HG02852 (cell line): ENCODE results near the gene HSPA4.
A peak's percentile ranks its signal among the peaks of the same experiment; 100 is the strongest.
"Not testable (repeated sequence)": the region's sequence is repeated elsewhere in the genome, so short reads cannot be mapped to it uniquely, and the experiment has no call there.

Experiments
- ATAC-seq: cut with Tn5 transposase; IDR thresholded peaks from one replicate; pipeline ENCODE4 v1.9.1; 2021; ENCODE audit warnings: mild to moderate bottlenecking, moderate library complexity; ENCODE audit not compliant: unreplicated experiment

Gene HSPA4

DNA sequence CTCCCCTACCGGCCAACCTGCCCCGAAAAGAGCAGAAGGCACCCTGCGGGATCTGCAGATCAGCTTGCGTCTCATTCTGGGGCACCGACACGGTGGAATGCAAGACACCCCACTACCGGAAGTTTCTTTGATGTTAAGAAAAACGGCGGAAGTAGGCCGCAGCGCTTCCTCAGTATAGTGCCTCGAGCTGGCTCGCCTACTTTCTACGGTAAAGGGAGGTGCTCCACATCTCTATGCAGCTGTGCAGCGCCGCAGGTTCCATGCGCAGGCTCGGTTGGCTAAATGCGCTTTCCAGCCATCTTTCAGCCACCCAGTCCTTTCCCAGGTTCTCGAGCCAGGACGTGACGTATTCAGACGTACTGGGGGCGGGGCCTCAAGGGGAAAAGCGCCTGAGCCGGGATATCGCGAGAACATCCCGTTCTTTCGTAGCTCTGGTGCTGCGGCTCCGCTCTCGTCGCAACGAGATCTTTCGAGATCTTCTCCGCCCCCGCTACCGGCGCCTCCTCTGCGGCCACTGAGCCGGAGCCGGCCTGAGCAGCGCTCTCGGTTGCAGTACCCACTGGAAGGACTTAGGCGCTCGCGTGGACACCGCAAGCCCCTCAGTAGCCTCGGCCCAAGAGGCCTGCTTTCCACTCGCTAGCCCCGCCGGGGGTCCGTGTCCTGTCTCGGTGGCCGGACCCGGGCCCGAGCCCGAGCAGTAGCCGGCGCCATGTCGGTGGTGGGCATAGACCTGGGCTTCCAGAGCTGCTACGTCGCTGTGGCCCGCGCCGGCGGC lies at the start of gene HSPA4:
Gene HSPA4 (plus strand): TSS at position 472 of the 775 bp plus-strand sequence. CDS start 238 bp downstream, at position 710.
- ATAC-seq, result peak; percentile 76

DNA sequence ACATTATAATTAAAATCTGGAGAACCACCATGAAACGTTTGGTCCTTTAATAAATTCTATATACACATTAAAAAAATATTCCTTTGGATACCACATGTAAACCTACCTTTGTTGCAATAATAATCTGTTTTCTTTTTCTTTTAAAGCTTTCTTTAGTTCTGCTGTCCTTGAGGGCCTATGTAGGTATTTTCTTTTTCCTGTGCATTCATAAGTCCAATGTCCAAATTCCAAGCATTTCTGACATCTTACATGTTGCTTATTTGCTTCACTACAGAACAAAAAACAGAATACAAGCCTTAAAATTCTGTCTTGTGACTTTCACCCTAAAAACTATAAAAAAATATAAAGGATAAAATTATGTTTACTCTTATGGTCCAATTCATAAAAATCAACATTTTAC lies 45.2 kb upstream of the HSPA4 start:
- no peak for ATAC-seq

DNA sequence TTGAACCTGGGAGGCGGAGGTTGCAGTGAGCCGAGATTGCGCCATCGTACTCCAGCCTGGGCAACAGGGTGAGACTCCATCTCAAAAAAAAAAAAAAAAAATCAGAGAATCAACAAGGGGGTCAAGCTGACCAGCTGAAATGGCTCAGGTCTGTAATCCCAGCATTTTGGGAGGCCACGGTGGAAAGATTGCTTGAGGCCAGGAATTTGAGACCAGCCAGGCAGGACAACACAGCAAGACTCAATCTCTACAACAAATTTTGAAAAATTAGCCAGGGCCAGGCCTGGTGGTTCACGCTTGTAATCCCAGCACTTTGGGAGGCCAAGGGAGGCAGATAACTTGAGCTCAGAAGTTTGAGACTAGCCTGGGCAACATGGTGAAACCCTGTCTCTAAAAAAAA lies 43.4 kb upstream of the HSPA4 start:
- ATAC-seq, result not testable (repeated sequence)

DNA sequence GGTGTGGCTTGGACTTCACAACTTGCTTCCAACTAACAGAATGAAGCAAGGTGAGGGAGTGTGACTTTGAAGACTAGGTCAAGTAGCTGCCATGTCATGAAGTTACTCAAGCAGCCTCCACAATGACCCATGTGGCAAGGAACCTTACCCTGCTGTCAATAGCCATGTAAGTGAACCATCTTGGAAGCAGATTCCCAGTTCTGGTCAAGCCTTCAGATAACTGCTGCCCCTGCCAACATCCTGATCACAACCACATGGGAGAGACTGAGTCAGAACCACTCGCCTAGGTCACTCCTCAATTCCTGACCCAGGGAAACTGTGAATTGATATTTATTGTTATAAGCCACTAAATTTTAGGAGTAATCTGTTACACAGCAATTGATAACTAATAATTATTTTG lies 36.3 kb upstream of the HSPA4 start:
- no peak for ATAC-seq

DNA sequence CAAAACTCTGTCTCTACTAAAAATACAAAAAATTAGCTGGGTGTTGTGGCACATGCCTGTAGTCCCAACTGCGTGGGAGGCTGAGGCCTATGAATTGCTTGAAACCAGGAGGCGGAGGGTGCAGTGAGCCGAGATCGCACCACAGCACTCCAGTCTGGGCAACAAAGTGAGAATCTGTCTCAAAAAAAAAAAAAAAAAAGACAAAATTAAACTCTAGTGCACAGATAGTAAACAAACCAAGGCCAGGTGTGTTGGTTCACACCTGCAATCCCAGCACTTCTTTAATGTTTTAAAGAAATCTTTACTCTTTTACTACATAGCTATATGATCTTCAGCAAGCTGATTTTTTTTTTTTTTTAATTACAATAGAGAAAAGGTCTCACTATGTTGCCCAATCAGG lies 33.8 kb upstream of the HSPA4 start:
- ATAC-seq, result no peak

DNA sequence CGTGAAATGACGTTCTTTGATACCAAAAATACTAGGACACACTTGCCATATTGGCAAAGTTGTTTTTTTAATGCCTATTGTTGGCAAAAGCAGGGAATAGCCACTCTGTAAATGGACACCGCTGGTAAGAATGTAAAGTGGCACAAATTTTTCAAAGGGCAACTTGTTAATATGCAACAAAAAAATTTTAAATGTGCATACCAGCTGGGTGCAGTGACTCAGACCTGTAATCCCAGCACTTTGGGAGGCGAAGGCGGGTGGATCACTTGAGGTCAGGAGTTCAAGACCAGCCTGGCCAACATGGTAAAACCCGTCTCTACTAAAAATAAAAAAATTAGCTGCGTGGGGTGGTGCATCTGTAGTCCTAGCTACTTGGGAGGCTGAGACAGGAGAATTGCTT lies 32.3 kb upstream of the HSPA4 start:
- not testable (repeated sequence) for ATAC-seq

DNA sequence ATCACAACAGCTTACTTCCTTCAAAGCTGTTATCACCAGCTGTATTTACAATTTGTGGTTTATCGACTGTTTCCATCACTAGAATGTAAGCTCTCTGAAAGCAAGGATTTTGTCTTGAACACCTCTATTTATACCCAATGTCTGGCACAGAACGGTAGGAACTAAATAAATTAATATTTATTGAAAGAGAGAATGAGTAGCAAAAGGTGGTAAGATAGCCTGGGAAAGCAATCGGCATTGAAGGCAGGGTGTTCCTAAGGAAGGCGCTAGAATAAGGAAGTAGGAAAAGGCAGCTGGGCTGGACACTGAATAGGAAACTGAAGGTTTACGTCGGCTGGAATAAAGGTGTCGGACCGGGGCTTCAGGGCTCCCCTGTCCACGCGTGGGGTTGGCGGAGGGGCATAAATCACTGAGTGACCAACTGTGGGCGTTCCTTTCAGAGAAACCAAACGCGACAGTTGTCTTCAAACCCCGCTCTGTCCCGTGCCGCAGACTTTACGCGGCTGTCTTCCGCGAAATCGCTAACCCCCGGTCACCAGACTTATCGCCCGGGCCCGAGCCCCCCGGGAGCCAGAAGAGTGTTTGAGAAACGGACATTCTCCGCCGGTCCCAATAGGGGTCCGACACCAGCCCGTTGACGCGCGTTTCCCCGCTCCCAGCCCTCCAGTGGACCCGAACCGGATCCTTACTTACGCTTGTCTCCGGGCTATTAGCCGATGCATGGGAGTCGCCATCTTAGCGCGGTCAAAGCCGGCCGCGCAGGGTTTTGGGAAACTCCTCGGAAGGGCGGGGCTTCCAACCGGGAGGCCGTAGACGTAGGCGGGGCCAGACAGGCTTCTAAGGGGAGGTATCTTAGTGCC lies 25.8 kb upstream of the HSPA4 start, which contains the start of gene ZCCHC10:
Gene ZCCHC10 (minus strand): TSS at position 746 of the 860 bp plus-strand sequence. CDS start 12 bp downstream, at position 734.
- peak; percentile 98 for ATAC-seq

DNA sequence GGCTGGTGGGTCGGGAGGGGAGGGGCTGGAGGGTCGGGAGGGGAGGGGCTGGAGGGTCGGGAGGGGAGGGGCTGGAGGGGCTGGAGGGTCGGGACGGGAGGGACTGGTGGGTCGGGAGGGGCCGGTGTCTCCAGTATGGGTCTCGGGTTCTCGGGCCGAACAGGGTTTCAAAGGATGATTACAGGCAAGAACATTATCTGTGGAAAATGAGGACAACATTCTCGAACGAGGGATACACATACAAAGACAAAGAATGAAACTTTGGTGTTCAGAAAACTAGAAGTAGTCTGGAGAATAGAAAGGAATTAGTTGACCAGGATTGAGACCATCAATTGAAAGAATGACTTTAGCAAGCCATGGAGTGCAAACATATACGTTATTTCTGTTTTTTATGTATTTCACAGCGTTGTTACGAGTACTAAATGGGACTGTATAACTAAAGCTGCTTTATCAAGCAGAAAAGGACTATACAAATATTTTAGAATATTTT lies 25.1 kb upstream of the HSPA4 start:
- ATAC-seq, result no peak

DNA sequence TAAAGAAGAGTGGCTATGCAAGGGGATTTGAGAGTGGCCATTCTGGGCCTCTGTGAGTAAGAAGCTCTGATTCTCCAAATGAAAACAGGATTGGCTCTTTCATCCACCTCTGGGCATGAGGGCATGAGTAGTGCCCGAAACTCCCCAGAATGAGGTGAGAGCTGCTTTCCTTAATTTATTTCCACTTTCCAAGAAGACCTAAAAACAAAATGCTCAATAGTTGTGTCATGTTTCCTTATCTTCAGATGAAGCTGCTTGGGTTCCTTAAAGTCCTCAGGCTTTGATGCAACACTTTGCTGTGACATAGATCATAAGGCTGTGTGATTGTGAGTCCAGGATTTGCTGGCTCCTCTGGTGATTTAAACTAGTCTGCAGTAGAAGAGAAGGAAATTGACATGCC lies 22.4 kb upstream of the HSPA4 start:
- ATAC-seq, result no peak

DNA sequence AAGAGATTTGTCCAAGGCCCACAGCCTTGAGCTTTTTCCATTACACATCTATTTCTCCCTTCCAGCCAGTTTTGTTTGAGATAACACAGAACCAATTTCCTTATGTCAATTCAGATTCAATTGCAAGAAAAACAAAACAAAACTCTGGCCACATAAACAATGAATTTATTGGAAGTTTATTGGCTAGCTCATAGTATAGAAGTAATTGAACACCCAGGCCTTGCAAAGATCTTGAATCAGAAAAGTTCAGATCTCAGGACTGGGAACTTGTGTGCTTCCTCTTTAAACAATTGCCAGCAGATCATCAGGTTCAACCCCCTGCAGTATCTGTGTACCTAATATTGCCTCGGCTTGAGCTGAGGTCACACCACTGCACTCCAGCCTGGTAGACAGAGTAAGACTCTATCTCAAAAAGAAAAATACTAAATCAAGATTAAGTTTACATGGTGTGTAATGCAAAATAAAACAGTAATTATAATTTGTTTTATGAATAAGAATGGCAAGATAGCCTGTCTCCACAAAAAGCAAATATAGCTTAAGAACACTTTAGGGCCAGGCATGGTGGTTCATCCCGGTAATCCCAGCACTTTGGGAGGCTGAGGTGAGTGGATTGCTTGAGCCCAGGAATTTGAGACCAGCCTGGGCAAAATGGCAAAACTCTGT lies 21.3 kb upstream of the HSPA4 start:
- no peak for ATAC-seq

DNA sequence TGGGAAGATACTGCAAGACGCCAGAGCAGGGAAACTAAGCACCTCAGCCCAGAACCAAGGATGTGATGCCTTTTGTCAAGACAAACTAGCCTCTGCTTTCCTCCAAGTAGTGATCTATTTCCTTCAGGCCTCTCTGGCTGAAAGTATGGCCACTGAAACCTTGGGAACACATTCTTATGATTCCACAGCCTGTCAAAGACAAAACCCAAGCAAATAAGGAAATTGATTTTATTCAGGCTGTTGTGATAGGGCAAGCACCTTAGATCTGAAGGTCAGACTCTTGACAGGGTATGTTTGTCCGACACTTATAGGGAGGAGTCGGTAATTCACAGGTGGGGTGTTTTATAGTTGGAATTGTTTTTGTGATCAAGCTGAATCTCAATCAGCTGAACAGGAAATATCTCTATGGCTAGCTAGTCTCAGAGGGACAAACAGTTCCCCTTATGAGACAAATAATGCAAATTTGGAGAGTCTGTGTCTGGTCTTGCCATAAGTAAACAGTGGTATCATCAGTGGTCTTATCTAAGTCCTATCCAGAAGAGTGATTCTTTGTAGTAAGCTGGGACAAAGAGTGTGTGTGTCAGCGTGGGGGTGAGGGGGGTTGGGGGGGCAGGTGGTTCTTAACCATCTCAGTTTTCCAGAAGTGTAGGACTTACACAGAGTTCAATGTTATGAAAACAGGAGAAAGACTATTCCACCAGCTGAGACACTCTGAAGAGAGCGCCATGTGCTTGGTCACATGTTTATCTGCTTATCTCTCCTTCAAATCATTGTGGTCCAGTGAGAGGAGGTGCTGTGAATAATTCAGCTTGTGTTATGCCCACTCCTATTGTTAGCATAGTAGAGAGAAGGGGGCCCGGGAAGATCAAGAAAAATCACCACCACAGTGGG lies 18.7 kb upstream of the HSPA4 start:
- ATAC-seq, result peak; percentile 69

DNA sequence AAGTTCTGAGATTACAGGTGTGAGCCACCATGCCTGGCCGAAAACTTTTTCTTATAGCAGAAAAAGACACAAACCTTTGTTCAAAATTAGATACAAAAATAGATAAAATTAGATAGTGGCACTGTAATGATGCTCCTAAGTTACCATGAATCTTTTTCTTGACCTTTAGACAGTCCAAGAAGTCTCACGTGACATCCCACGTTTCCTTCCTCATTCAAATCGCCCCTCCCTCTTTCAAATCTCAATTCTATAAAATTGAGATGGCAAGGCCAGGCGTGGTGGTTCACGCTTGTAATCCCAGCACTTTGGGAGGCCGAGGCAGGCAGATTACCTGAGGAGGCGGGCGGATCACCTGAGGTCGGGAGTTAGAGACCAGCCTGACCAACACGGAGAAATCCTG lies 17.7 kb upstream of the HSPA4 start:
- ATAC-seq, result no peak

DNA sequence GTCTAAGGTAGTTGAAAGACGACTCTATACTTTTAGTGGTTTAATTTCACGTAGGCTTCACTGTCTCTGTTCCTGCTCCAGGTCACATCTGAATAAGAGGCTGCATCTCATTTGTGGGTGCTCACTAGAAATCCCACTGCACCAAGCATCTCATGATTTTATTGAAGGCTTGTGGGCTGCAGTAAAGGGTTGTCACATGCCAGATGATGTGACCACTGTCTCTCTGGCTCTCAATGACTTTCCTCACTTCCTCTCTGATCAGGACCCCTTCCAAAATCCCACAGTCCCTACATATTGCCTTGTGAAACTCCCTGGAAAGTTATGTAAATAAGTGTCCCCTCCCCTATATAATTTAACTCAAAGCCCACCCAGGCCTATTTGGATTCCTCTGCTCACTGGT lies 16.6 kb upstream of the HSPA4 start:
- no peak for ATAC-seq

DNA sequence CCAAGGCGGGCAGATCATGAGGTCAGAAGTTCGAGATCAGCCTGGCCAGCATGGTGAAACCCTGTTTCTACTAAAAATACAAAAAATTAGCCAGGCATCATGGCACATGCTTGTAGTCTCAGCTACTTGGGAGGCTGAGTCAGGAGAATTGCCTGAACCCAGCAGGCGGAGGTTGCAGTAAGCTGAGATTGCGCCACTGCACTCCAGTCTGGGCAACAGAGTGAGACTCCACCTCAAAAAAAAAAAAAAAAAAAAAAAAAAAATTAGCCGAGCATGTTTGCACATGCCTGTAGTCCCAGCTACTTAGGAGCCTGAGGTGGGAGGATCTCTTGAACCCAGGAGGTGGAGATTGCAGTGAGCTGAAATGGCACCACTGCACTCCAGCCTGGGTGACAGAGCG lies 15.1 kb upstream of the HSPA4 start:
- not testable (repeated sequence) for ATAC-seq

DNA sequence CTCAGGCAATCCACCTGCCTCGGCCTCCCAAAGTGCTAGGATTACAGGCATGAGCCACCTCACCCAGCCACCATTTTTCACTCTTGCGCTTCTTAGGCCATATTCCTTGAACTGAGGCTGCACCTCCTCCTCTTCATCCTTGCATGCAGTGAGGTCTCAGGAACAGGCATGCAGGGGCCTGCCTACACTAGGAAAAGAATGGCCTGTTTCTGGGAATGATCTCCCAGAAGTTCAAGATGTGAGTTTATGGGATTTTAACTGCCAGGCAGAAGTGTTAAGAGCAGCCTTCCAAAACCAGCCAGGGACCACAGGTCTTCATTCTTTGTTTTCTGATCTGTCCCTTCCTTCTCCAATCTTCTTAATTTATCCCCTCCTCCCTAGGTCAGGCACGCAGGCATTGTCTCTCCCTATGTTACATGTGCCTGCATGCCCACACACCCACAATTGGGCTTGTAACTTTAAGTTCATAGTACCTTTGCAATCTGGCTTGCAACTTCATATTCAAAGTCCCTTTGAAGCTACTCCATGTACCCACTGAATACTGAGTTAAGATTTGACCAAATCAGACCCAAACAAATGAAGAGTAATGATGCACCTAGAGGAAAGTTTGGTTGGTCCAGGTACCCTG lies 10.5 kb upstream of the HSPA4 start:
- ATAC-seq, result no peak

DNA sequence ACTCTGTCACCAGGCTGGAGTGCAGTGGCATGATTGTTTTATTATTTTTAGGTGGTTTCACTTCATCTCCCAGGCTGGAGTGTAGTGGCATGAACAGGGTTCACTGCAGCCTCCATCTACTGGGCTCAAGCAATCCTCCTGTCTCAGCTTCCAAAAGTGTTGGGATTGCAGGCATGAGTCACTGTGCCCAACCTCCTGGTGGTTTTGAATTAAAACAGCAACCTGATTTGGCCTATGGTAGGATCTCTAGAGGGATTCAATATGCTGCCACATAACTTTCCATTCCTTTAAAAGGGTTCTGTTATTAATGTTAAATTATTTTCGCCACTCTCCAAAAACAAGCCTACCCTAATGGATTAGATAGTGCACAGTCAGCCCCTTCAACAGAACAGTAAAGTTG lies 9.9 kb upstream of the HSPA4 start:
- no peak for ATAC-seq

DNA sequence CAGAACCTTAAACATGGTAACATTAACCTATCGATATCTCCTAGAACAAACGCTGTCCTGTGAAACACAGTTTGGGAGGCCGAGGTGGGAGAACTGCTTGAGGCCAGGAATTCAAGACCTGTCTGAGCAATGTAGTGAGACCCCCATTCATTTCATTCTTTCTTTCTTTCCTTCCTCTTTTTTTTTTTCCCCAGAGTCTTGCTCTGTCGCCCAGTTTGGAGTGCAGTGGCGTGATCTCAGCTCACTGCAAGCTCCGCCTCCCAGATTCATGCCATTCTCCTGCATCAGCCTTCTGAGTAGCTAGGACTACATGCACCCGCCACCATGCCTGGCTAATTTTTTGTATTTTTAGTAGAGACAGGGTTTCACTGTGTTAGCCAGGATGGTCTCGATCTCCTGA lies 5.3 kb upstream of the HSPA4 start:
- not testable (repeated sequence) for ATAC-seq

DNA sequence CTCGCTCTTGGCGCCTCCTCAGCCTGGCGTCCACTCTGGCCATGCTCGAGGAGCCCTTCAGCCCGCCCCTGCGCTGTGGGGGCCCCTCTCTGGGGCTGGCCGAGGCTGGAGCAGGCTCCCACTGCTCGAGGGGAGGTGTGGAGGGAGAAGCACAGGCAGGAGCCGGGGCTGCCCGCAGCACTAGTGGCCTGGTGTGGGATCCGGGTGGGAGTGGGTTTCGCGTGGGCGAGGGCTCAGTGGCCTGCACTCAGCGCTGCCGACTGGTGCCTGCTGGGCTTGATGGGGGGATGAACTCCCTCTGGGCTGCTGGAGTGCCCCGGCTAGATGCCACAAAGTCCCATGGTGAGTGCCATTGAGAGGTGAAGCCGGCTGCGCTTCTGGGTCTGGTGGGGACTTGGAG lies 4.4 kb upstream of the HSPA4 start:
- ATAC-seq, result no peak

DNA sequence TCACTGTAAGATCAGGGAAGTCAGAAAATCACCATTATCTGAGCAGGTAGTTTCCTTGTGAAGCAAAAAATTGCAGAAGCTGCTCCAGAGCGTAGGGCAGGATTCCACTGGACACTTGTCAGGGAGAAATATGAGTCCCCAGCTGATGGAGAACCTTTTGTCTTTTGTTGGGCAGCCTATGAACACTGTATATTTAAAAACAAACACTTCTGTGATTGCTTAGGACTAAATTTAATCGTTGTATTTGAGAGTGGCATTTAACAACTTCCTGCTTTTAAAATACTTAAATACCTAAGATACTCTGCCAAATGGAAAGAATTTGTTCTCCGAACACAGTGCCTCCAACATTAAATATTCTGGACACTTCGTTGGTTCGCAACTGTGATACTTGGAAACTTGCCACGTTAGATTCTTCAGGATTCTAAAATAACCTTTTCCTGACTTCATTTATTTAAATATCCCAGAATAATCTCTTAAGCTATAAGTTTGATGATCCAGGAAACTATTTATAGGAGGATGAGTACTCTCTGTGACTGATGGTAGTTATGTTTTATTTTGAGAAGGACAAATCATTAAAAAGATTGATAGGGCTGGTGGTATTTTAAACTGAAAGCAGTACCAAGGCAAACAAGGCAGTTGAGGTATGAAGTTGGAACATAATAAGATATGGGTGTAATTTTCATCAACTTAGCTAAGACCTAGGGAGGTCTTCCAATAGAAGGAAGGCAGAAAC lies 2.7 kb upstream of the HSPA4 start:
- no peak for ATAC-seq
